Kidney tubule cell (primary cell): ENCODE measurements around the gene CDHR3.
A peak's percentile ranks its signal among the peaks of the same experiment; 100 is the strongest.
"Not testable (repeated sequence)": the region's sequence is repeated elsewhere in the genome, so short reads cannot be mapped to it uniquely, and the experiment has no call there.

Source experiments
- DNase-seq: peaks from one replicate; pipeline ENCODE4 v3.0.0-alpha.2; 2018; ENCODE audit warnings: low spot score

The CDHR3 gene

DNA sequence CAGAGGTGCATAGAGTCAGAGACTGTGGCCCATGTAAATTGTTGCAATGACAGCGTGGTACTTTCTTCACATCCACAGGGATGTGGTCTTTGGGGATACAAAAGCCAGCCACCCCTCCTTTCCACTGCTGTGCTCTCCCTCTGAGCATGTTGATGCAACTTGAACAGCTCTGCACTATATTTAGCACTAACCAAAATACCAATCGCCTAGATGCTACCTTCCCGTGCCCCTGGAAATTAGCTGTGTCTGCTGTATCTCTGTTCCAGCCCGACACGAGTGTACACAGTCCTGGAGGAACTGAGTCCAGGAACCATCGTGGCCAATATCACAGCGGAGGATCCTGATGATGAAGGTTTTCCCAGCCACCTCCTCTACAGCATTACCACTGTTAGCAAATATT is 38.1 kb downstream of the CDHR3 start:
- no peak for DNase-seq

DNA sequence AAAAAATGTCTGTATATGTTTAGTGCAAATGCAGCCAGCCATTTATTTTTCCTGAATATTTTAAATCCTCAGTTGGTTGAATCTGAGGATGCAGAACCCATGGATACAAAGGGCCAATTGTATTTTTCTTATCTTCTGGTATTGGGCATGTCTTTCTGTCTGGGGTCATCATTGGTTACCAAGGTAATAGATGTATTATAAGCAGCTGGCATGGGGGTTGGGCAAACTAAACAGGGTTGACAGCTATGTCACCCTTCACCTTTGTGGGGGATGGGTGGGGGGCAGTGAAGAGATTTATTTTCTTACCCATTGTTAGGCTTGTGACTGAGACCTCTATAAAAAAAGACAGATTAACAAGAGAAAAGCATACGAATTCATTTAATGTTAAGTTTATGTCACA is 38.8 kb downstream of the CDHR3 start:
- DNase-seq: no peak

DNA sequence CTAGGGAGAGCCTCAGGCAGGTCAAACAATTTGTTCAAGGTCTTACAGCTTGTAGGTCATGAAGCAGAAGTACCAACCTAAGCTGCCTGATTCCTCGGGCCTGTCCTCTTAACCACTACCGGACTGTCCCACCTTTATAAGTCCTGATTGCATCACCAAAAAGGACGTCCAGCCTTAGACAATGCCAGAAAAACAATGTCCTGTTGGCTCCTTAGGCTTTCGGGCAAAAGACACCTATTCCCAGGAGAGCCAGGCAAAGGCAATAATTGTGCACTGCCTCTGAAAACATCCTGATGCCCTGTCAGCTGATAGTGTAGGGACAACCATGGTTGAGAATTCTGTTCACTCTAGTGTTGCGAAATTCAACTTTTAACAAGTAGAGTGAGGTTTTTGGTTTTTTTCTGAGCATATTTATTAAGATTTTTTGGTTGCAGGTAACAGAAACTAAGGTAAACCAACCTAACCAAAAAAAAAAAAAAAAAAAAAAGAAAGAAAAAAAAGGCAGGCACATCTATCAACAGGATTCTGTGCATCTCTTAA is 40.5 kb downstream of the CDHR3 start:
- DNase-seq: no peak

DNA sequence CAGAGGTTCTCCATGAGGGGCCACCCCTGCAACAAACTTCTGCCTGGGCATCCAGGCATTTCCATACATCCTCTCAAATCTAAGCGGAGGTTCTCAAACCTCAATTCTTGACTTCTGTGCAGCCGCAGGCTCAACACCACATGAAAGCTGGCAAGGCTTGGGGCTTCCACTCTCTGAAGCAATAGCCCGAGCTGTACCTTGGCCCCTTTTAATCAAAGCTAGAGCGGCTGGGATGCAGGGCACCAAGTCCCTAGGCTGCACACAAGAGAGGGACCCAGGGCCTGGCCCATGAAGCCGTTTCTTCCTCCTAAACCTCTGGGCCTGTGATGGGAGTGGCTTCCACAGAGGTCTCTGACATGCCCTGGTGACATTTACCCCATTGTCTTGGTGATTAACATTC is 43.8 kb downstream of the CDHR3 start:
- DNase-seq: no peak

DNA sequence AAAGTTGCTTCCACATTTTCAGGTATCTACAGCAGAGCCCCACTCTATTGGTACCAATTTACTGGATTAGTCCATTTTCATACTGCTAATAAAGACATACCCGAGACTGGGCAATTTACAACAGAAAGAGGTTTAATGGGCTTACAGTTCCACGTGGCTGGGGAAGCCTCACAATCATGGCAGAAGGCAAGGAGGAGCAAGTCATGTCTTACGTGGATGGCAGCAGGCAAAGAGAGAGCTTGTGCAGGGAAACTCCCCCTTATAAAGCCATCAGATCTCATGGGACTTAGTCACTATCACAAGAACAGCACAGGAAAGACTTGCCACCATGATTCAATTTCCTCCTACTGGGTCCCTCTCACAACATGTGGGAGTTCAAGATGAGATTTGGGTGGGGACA is 44.7 kb downstream of the CDHR3 start:
- DNase-seq: not testable (repeated sequence)

DNA sequence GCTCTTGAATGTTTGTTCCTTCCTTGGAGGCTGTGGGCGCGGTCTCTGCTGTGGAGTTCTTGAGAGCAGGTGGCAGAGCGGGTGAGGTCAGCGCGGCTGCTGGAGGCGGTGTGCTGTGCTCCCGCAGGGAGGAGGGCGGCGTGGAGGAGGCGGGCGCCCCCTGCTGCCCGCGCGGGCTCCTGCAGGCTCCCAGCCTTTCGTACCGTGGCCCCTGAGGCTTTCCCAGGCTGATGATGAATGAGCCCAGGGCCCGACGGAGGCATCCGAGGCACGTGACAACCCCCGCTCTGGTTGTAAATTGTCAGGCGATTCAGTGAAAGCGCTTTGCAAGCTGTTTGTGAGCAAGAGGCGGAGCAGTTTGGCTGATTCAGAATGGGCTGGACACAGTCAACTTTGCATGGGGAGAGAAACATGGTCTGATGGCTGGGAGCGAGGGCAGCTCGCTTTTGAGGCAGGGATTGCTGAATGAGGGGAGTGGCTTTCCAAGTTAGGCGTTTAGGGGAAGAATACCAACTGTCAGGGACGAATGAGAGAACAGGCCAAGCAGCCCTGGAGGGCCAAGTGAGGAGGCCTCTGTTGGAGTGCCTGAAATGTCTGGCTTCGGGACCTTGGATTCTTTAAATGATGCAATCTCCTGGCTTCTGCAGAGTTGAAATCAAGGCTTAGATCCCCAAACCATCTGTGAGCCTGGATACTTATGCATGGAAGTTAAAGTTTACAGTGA is 46.6 kb downstream of the CDHR3 start:
- DNase-seq: peak; percentile 97

DNA sequence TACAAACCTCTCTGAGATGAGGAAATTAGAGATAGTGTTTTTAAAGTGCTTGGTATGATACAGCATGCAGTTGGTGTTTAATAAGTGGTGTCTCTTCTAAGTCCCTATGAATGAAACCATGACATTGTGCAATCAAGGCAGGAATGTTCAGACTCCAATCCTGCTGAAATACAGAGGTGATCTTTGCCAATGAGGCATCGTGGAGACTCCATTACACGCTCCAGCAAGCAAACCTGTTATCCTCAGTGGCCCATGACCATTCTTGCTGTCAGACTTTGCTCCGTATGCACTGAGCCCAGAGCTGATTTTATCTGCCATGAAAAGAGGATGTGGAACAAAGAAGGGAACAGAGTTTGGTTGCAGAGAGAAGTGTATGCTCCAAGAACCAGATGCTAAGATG is 47.3 kb downstream of the CDHR3 start:
- peak; percentile 87 for DNase-seq

DNA sequence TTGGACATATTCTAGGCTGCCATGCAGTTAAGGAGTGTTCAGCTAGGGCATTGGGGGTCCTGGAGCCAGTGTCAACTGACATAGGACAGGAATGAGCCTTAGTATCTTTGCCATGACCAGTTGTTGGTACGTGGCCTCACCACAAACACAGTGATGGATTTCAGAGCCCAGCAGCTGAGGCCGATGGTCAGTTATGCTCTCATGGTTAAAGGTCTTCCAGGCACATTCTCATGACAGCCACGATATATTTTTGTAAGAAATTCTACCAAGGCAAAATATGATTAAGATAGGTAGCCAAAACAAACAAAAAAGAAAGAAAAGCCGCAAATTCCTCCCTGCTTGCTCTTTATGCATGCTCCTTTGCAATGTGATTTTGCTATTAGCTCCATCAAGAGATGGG is 47.8 kb downstream of the CDHR3 start:
- no peak for DNase-seq

DNA sequence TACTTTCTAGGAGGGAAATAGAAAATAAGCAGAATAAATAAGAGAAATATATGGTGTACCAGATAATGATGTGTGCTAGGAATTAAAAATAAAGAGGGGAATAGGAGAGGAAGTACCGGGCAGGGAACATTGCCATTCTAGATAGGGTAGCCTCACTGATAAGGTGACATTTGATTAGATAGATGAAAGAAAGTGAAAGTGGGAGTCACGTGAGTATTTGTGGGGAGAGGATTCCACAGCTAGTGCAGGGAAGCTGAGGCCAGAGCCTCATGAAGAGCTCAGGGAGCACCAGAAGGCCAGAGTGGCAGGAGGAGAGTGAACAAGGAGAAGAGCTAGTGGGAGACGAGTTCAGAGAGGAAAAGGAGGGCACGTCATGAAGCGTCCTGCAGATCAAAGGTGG is 49.1 kb downstream of the CDHR3 start:
- no peak for DNase-seq

DNA sequence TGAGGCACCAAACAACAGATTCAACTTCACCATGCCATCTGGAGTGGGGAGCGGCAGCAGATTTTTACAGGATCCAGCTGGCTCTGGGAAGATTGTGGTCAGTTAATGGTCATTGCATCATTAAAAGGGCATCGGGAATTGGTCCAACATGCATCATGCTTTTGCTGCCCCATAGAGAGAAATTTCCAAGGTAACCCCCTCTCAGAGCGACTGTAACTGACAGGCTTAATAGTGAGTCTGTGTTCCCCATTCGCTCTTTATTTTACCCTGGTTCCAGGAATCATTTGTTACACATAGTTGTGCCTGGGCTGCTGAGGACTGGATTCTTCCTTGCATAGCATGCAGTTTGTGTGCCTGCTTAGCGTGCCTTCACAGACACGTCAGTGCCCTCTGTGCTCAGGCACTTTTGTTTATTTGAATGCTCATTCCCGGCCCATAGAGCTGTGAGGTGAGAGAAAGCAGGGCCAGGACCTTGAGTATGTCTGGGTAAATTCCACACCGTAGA is 49.9 kb downstream of the CDHR3 start:
- DNase-seq: peak; percentile 78

DNA sequence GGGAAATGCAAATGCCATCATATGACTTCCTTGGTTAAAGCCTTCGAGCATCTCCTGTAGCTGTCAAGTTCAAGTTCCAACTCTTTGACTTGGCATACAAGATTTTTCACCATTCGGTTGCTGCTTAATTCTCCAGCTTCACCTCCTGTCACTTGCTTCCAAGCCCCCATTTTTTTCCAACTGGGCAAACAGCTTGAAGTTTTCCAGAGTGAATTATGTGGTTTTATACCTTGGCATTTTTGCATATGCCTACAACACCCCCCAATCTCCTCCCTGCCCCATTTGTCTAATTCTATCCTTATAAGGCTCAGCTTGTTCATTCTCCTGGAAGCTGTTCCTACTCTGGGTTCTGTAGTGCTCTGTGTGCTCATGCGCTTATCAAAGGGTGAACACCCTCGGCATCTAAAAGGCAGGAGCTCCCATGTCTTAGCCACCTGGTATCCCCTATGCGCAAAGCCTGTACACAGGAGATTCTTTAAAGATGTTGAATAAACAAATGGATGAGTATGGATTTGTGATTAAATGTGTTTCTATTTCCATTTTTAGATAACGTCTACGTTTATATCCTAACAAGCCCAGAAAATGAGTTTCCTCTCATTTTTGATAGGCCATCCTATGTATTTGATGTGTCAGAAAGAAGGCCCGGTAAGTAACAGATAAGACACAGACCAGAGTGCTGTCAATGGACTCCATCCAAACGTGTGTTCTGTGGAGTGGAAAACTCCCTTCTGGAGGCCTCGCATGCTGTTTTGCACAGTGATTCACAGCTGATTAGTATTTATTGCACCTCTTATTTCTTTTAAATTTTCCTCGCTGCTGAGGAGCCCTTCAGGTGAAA is 52.5 kb downstream of the CDHR3 start:
- peak; percentile 4 for DNase-seq

DNA sequence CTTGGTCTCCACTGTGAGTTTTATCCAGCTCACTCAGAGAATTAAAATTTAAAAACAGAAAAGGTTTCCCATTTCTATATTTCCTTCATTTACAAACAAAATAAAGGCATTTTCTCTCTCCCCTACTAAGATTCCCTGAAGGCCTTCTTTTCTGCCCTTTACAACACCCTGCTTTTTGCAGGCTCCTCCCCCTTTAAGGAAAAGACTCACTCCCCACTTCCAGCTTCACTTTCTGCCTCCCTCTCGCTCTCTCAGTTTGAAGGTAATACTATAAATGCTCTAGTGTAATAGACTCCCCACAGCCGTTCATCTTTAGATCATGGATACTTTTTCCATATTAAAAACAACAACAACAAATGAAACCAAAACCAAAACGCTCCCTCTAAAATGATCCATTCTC is 53.3 kb downstream of the CDHR3 start:
- no peak for DNase-seq

DNA sequence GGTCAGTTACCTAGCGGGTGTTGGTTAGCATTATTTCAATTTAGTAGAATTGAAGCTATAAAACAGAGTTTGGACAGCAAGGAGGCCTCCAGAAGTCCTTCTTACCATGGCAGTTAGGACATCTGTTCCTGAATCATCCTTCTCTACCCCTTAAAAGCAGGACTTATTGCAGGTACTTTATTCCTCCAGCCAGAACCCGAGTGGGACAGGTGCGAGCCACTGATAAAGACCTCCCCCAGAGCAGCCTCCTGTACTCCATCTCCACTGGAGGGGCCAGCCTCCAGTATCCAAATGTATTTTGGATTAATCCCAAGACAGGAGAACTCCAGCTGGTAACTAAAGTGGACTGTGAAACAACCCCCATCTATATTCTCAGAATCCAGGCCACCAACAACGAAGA is 54.6 kb downstream of the CDHR3 start:
- DNase-seq: no peak

DNA sequence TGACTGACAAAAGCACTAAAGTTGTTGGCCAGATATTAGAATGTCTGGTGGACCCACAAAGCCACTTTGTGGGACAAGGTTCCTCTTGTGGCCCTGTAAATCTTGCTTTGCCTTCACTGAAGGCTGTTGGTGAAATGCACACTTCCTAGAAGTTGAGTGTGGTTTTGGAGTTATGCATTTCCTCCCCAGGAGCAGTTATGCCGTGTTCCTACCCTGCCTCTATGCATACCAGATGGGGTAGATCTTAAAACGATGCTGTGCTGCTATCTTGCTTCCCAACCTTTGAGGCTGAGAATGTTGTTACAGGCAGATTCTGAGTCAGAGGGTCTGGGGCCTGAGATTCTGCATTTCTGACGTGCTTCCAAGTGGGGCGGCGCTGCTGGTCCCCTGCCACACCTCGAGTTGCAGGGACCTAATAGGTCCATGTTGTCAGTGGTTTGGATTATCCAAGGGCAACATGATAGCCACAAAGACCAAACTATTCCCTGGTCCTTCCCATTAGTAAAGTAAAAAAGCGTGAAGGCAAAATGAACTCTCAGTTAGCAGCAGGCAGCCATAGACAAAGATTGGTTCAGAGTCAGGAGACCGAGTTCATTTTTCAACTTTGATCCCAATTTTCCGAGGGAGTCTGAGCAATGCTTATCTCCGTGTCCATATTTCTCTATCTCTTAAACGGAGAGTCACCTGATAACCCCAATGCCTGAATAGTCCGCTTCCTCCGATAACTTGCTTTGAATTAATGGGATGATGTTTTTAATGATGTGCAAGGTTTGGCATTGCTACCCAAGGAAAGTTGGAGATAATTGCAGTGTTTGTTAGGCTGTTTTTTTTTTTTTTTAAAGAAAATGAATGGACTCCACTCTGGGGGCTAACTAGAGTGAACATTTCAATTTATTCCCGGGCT is 55.8 kb downstream of the CDHR3 start:
- DNase-seq: no peak

DNA sequence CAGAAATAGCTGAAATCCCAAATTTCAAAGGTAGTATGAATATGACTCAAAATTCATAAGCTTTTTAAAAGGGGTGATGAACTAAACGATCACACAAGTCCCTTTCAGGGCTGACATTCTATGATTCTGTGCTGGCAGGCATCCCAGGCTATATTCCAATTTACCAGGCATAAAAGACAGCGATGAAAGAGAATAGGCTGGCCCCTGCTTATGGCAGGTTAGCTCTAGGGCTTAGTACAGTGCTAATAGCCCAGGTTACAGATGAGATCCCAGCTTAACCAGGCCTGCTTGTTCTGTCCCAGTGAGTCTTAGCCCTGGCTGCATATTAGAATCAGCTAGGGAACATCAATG is 56.4 kb downstream of the CDHR3 start:
- DNase-seq: no peak

DNA sequence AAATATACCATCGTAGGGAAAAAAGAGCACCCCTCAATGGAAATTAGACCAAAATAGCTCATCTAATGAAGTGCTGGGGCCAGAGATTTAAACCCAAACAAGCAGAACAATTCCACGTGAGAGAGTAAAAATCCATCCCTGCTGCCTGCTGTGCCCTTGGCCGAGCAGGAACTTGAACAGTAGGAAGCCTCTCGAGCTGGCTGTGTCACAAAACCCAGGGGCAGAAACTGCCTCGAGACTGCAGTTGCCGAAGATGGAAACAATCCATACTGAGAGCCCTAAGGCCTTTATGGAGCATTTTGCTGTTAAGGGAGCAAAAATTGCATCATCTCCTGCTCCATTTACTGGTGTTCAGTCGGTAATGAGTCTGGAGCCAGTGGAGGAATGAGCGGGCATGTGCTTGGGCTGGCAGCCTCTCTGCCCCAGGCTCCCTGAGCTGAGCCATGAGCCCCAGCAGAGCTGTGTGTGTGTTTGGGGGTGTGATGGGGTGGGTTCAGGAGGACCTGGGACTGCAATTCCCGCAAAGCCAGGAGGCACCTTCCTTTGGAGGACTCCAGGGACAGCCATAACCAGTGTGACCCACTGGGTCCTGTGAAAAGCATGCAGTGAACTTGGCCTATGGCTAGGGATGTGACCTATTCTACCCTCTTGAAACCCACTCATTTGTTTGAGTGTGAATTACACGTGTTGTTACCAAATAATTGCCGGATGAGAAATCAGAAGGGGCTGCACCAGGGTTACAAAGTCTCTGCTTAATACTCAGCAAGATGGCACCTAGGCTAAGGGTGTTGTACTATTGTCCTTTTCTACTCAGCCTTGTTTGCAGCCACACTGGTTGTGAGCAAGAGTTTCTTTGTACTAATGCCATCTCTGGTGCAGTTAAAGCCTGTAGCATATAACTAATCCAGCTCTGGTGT is 58.3 kb downstream of the CDHR3 start:
- no peak for DNase-seq

DNA sequence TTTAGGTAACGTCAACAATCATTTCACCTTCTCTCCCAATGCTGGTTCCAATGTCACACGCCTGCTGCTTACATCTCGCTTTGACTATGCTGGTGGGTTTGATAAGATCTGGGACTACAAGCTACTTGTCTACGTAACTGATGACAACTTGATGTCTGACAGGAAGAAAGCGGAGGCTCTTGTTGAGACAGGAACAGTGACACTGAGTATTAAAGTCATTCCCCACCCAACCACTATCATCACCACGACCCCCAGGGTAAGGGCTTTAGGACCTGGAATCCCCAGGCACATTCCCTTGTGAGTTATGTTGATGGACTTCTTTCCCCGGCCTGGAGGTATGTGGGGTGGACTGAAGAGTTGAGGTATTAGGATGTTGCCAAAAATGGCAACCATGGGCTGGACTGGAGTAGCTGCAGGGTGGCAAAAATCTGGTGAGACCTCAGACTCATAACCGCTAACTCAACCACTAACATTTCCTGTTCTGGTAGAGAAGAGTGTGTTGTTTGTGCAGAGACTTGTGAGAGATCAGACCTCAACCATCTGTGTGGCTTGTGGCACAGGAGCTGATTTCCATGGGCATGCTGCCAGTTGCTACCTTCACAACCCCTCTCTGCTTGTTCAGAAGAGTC is 59.2 kb downstream of the CDHR3 start:
- DNase-seq: no peak

DNA sequence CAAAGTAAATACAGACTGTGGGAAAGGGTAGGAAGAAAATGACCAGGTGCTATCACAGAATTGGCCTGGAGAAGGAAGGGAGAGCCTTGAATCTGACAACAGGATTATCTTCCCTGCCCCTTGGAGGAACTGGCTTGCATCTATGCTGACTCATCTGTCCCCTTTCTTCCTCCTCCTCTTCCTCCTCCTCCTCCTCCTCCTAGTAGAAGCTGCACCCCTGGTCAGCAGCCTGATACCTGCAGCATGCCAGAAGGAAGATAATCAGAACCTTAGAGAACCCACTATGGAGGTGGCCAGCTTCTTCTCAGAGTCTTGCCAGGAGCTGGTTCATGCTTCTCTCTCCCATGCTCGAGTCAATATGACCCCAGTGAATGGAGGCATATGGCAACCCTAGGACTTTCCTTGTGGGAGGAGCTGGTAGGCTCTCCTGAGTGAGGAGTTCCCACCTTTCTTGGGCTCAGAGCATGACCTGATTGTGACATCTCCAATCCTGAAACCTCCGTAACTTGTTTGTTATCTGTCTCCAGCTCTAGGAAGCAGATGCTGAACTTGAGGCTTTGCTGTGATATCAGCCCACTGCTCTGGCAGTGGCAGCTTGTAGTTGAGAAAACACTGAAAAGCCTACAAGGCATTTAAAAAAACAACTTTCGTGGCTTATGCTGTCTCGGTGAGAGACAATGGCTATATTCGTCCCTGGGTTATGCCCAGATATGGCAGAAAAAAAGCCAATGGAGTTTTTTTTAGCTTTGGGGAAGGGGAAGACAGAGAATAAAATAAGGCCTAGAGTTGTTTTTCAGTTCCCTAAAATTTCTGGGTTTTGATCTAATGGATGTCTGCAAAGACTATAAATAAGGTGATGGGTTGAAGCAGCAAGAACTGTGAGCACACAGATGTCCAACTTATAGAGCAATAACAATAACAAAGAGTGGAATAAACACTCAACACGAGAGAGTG is 60.6 kb downstream of the CDHR3 start:
- no peak for DNase-seq

DNA sequence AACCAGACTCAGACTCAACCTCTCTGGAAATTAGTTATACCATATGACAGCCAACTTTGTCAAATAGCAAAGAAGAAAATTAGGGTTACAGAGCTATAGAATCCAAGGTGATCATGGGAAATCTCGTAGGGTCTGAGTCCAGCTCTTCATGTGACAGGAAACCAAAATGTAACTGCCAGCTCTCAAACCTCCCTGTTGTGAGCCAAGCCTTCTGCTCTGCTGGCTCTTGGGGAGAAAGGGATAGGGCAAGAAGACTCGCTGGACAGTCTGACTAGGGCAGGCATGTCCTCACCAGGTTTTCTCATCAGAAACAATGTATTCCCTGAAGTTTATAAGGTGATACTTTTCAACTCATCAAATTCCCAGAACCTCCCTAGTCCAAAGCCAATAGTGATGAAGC is 63.0 kb downstream of the CDHR3 start:
- DNase-seq: no peak
